ENCODE data around the gene CDK12. TPM values are rescaled to one million over a fixed set of nuclear protein-coding genes. Genes with fewer than 3 reads are reported as not detected.

The CDK12 gene
- total RNA-seq (2013; cell fraction: nucleolus; rRNA removed), result 148 and 150 TPM in 2 replicates
- total RNA-seq (2014; rRNA removed), result 33.3 and 44.8 TPM in 2 replicates
- total RNA-seq (2014; rRNA removed; fragmentation: Illumina TruSeq; extraction: Trizol), result 32.0 and 33.5 TPM in 2 replicates
- 53.2 and 55.1 TPM in 2 replicates for total RNA-seq (2021)
- polyA plus RNA-seq (2011; ENCODE audit: low read depth), result 15.9 TPM
- polyA plus RNA-seq (2011; rRNA removed), result 32.9 and 39.0 TPM in 2 replicates
- 27.5 and 29.0 TPM in 2 replicates for polyA plus RNA-seq (2011; cell fraction: cytosol; rRNA removed)
- 29.7 and 32.9 TPM in 2 replicates for polyA plus RNA-seq (2011; cell fraction: nucleus; rRNA removed)
- polyA plus RNA-seq (2012), result 27.1 and 32.0 TPM in 2 replicates
- polyA plus RNA-seq (2014; fragmentation: Illumina TruSeq; extraction: Trizol), result 47.7 and 49.1 TPM in 2 replicates
- 1 to 10 TPM; 3.2 to 3.4 TPM for polyA plus RNA-seq (2014; fragmentation: Nextera tagmentation; extraction: Ambion mirVana)
- 31.9 and 33.4 TPM in 2 replicates for polyA plus RNA-seq (2014; rRNA removed)
- polyA plus RNA-seq (2016; fragmentation: Nextera tagmentation; extraction: Ambion mirVana), result 10 to 100 TPM; 16.5 to 16.6 TPM
- polyA minus RNA-seq (2011; rRNA and poly(A)+ RNA removed), result 66.5 and 81.0 TPM in 2 replicates
- polyA minus RNA-seq (2011; cell fraction: cytosol; rRNA and poly(A)+ RNA removed), result 40.8 and 41.1 TPM in 2 replicates
- 35.8 and 58.9 TPM in 2 replicates for polyA minus RNA-seq (2011; cell fraction: nucleus; rRNA and poly(A)+ RNA removed)
- percentile 82 among the genes with signal in this experiment for Bru-seq, nascent RNA
- percentile 88 among the genes with signal in this experiment for BruChase-seq, experiment 1, labeled RNA remaining after a 6-hour chase
- percentile 91 among the genes with signal in this experiment for BruChase-seq, experiment 2, labeled RNA remaining after a 2-hour chase
- long read RNA-seq, experiment 1, partial matches to known transcripts, result 0 of 8 reads
- long read RNA-seq, experiment 1, other reads (novel, unspliced or antisense), result 8 of 8 reads
- long read RNA-seq, experiment 2, transcript CDK12-208 (1 exons, 1,963 nt), result major isoform, 8 of 20 reads
- long read RNA-seq, experiment 2, partial matches to known transcripts, result 3 of 20 reads
- long read RNA-seq, experiment 2, other reads (novel, unspliced or antisense), result 9 of 20 reads

- peaks cover 47% of the 10 kb centered on the region for H3K79me2 ChIP-seq (ENCODE audit: control insufficient read depth, insufficient read depth, low read length)
- intact Hi-C loops (cut with micrococcal nuclease; ENCODE audit: unreplicated experiment), result loop anchor here (1.0 kb wide), 1 partner anchor 10 kb away; the partner anchor contains the start of gene MED1
- FAIRE-seq, result peak; percentile 91
- TF ChIP-seq MYB (IDR thresholded peaks at IDR 0.05; ENCODE audit: borderline replicate concordance, low read depth, low read length) (peak; percentile 81; the same call in 1 of the 2 replicates), ZNF687 (IDR thresholded peaks at IDR 0.05) (peak; percentile 58), RBBP5 (conservative IDR thresholded peaks at IDR 0.05) (no peak), BCL3 (IDR thresholded peaks at IDR 0.05; ENCODE audit: borderline replicate concordance, insufficient read depth, low read depth, low read length, poor library complexity, severe bottlenecking) (no peak), NRF1 (conservative IDR thresholded peaks at IDR 0.05; ENCODE audit: low read depth, low read length) (no peak), TBL1XR1 (IDR thresholded peaks at IDR 0.05; ENCODE audit: low read depth, low read length) (no peak; the same call in 1 of the 2 replicates), STAT1 (conservative IDR thresholded peaks at IDR 0.05) (peak; percentile 29; the same call in 1 of the 2 replicates), FOS (IDR thresholded peaks at IDR 0.05; ENCODE audit: borderline replicate concordance, extremely low read depth, insufficient read length) (no peak)
Observed at GRCh38 chr17:39461113-39461925, at the start of gene CDK12. Gene CDK12 (plus strand): TSS chr17:39461486. CDS start chr17:39462072, 586 bp downstream.

More at GRCh38 chr17:39461113-39461925, at the start of gene CDK12:
- DNase-seq (ENCODE audit: low read depth, low spot score) (peak; percentile 98), ATAC-seq (peak; percentile 87)
- H2AFZ ChIP-seq (ENCODE audit: control insufficient read depth, low read depth, low read length), result peak within 1 kb of the TSS; percentile 92
- in situ Hi-C loops (cut with MboI), result no loop called here
- H3K4me3 ChIP-seq, result peak within 1 kb of the TSS; percentile 99
- H3K27me3 ChIP-seq (replicated peaks in 1 of 2; ENCODE audit: control insufficient read depth in 2 of 2, insufficient read depth in 2 of 2, low read length in 1 of 2), result no peaks in the 10 kb centered on the region
- no peaks in the 10 kb centered on the region for H3K4me1 ChIP-seq (ENCODE audit: control insufficient read depth, insufficient read depth, low read length)
- 7% methylated on average over 23 of the region's 51 CpGs for WGBS (ENCODE audit: insufficient coverage, insufficient replicate concordance, low lambda C conversion rate, missing lambda C conversion rate)
- BruUV-seq (replicated peaks), result no TSS peak
- ChIA-PET RAD21 (ENCODE audit: unreplicated experiment) (interaction anchor here (0.9 to 2.7 kb wide), 5 partner anchors 10 to 254 kb away, joined by 3 to 38 read pairs (median 7); partner anchors contain the start of gene MED1), POLR2A (interaction anchor here (0.6 to 4.9 kb wide), 10 partner anchors 9 to 308 kb away, joined by 3 to 73 read pairs (median 4); partner anchors contain the start of gene MED1), CTCF (interaction anchor here (0.7 to 2.4 kb wide), 6 partner anchors 9 to 217 kb away, joined by 3 to 11 read pairs (median 4); partner anchors contain the start of gene MED1), SMC1A (ENCODE audit: uncharacterized antibody, unreplicated experiment) (interaction anchor here (0.6 to 3.3 kb wide), 4 partner anchors 11 to 26 kb away, joined by 3 to 36 read pairs (median 4); partner anchors contain the start of gene MED1)
- peak within 1 kb of the TSS; percentile 92 for H3K9ac ChIP-seq (ENCODE audit: control insufficient read depth, insufficient read depth, low read length)
- H3K27ac ChIP-seq (ENCODE audit: control insufficient read depth, insufficient read depth), result peak within 1 kb of the TSS; percentile 91
- H4K20me1 ChIP-seq (ENCODE audit: control insufficient read depth, insufficient read depth), result no peaks in the 10 kb centered on the region
- H3K36me3 ChIP-seq (ENCODE audit: control insufficient read depth in 2 of 2, insufficient read depth in 2 of 2, low read length in 1 of 2), result peaks cover 0 to 4% of the 10 kb centered on the region in 2 experiments; a peak in 1 of 4 replicates
- peak within 1 kb of the TSS; percentile 64 for H3K4me2 ChIP-seq (ENCODE audit: control insufficient read depth, insufficient read depth)
- no peaks in the 10 kb centered on the region for H3K9me3 ChIP-seq (replicated peaks; ENCODE audit: control insufficient read depth, insufficient read depth, low read length)

All from GM12878 (cell line).